HG02759 (cell line): ENCODE measurements around the gene SSBP2.
"Not testable (repeated sequence)": the region's sequence is repeated elsewhere in the genome, so short reads cannot be mapped to it uniquely, and the experiment has no call there.

Experiments used
- ATAC-seq: cut with Tn5 transposase; IDR thresholded peaks from one replicate; pipeline ENCODE4 v1.9.1; 2021; ENCODE audit warnings: mild to moderate bottlenecking, moderate library complexity; ENCODE audit not compliant: unreplicated experiment

SSBP2 gene

DNA sequence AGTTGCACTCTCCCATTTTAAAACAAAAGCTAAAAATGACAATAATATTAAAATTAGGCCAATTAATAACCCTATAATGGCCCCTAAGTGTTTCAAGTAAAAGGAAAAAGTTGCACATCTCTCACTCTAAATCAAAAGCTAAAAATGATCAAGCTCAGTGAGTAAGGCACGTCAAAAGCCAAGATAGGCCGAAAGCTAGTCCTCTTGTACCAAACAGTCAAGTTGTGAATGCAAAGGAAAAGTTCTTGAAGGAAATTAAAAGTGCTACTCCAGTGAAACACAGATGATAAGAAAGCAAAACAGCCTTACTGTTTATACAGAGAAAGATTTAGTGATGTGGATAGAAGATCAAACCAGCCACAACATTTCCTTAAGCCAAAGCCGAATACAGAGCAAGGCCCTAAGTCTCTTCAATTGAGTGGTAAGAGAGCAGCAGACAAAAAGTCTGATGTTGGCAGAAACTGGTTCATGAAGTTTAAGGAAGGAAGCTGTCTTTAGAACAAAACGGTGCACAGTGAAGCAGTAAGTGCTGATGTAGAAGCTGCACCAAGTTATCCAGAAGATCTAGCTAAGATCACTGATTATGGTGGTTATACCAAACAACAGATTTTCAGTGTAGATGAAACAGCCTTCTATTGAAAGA lies 212.9 kb downstream of the SSBP2 start:
- ATAC-seq: no peak

- ATAC-seq: no peak
Observed at GRCh38 chr5:81534441-81534840, 216.5 kb downstream of the SSBP2 start.

DNA sequence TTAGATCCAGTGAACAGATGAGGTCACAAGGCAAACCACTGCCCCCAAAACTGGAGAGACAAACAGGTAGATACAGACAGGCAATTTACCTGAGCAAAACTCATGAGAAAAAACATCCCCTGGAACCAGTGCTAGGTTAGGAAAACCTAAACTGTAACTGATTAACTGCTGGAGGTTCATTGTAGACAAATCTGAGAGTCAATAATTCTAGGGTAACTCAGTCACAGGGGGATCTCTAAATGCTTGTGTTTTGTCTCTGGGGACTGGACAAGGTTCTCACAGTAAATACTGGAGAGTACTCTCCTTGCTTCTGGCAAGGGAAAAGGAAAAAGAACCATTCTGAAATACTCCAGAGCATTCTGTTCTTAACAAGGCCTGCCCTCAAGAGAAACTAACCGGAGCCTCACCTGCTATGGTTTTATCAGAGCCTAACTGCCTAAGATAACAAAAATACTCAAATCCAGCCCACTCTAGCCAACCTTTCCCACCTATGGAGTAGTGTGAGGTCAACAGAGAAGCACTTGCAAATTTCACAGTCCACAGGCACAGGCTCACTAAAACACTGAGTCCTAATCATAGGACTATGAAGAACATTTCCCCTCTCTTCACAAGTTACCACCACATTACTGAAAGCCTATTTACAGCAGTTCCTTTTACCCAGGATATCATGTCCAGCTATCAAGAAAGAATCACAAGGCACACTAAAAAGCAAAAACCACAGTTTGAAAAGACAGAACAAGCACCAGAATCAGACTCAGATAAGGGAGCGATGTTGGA lies 217.1 kb downstream of the SSBP2 start:
- ATAC-seq: peak; percentile 61

GRCh38 chr5:81530919-81531318 lies 220.0 kb downstream of the SSBP2 start:
- ATAC-seq: no peak

- no peak for ATAC-seq
Observed at GRCh38 chr5:81525690-81526089, 225.2 kb downstream of the SSBP2 start.

DNA sequence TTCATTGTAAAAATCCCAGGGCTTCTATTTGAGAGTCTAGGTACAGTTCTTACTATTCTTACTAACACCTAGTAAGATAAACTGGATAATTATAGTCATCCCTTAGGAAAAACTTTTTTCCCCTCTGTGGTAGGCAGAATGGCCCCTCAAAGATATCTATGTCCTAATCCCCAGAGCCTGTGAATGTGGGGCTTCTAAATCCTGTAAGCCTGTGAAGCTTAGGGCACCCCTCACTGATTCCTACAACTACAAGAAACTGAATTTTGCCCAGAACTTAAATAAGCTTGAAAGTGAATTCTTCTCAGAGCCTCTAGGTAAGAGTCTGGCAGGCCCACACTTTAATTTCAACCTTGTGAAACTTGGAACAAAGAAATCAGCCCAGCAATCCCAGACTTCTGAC lies 226.9 kb downstream of the SSBP2 start:
- no peak for ATAC-seq

- no peak for ATAC-seq
Observed at GRCh38 chr5:81522571-81522970, 228.3 kb downstream of the SSBP2 start.

- ATAC-seq: no peak
Observed at GRCh38 chr5:81520769-81521168, 230.1 kb downstream of the SSBP2 start.

GRCh38 chr5:81519217-81519905 lies 231.5 kb downstream of the SSBP2 start:
- no peak for ATAC-seq

DNA sequence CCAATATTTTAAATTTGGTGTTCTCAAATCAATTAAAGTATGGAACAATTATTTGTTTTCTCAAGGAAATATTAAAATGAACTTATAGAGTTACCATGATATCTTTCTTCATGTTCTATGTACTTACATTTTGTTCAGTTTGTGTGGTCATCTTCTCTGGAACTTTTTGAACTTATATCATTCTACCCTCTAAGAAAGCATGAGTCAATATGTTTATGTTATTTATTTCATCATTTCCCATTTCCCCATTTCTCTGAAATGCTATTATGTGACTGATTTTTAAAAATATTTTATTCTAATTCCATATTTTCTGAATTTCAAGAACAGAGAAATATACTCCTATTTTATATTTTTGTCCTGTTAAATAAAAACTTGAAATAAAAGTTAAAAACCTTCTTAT lies 233.4 kb downstream of the SSBP2 start:
- no peak for ATAC-seq

DNA sequence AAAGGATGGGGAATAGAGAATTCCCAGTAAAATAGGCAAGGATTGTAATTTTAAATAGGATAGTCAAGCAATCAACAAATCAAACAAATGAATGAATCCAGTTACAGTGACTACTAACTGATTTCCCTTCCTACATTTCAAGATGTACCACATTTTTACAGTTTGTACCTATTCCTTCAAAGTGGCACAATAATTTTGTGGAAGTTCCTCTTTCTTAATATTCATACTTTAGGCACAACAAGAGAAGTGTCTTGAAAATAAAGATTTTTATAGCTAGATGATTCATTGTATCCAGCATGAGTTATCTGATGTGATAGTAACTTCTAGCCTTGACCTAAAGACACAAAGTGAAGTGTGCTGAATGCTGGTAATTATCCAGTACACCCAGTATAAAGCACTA lies 234.8 kb downstream of the SSBP2 start:
- ATAC-seq: no peak

DNA sequence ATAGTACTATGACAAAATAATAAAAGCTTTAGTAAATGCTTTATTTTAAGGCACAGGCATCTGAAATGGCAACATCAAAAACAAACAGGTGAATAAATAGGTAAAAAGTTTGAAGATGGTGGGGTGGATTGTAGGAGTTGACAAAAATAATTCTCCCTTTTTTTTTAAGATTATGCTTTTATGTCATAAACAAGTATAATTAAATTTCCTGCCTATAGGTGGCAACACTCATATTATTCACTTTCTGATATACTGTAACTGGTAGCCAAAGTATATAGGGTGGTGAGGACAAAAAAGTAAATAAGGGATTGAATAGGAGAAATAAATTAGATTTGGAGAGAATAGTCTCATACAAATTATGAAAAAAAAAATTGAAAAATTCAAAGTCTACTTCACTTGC lies 236.9 kb downstream of the SSBP2 start:
- no peak for ATAC-seq

- ATAC-seq: no peak
Observed at GRCh38 chr5:81513473-81513872, 237.4 kb downstream of the SSBP2 start.

DNA sequence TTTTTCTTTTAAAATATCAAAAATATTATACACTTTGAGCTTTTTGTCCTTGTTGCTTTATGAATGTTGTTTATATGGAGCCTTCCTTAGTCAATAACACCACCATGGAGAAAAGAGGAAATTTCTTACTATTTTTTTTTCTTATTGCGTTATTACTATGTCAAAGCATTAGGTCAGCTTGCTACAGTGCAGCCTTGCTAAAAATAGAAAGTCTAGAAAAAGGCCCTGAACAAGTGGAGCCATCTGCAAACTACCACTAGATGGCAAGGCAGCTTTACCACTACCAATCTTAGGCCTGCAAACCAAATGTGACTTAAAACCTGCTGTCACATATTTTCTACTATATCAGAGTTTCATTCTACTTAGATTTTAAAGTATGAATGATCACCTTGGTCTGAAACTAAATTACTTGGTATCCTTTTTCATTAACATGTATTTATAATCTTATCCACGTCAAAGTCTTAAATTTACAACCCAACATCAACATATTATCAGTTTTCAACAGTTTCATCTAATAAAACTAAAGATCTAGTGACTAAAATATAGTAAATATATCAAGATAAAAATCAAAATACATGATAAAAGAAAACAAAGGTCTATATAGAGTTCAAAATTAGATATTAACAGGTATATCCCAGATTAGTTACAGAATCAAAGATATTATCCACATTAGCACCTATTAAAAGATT lies 243.9 kb downstream of the SSBP2 start:
- peak; percentile 100 for ATAC-seq

DNA sequence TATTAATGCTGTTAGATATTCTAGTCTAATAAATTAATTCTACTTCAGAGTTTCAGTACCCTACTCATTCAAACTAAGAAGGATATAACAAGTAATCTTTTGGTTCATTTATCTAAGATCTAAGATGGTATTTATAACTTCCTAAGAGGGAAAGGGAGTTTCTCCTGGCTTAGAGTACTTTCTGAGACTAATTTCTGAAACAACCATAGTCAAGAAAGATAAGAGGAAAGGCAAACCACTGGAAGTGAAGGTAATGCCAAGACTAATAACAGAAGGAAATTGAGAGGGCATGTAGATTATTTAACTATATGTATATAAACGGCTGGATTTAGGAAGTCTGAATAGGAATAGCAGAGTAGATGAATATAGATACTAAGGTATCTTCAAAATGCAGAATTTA lies 244.5 kb downstream of the SSBP2 start:
- ATAC-seq: no peak

DNA sequence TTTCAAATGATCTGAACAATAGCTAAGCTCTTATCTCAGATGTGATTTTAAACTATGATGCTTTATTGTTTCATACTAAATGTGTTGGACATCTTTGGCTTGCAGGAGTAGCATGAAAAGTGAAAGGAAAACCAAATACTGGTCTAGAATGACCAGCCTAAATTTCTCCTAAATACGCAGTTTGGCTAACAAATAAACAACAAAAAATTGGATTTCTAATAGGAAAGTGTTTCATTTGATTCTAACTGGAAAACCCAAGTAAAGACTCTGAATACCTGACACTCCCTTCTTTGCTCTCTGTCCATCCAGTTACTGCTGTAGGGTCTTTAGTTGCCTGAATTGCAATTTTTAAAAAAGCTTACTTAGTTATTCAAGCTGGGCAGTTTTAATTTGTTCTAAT lies 245.2 kb downstream of the SSBP2 start:
- ATAC-seq: no peak

GRCh38 chr5:81503602-81504001 lies 247.3 kb downstream of the SSBP2 start:
- ATAC-seq: not testable (repeated sequence)

- ATAC-seq: no peak
Observed at GRCh38 chr5:81495286-81495685, 255.6 kb downstream of the SSBP2 start.

GRCh38 chr5:81488862-81489261 lies 262.0 kb downstream of the SSBP2 start:
- no peak for ATAC-seq

GRCh38 chr5:81486711-81487110 lies 264.2 kb downstream of the SSBP2 start:
- ATAC-seq: no peak

GRCh38 chr5:81482595-81482994 lies 268.3 kb downstream of the SSBP2 start:
- no peak for ATAC-seq
